ENCODE results near the gene FCN3. TPM values are rescaled to one million over a fixed set of nuclear protein-coding genes. Genes with fewer than 3 reads are reported as not detected.
A peak's percentile ranks its signal among the peaks of the same experiment; 100 is the strongest.

Gene FCN3
- polyA plus RNA-seq, 2 of the 4 experiments (the other 2 are of a cell fraction): not detected

- Histone ChIP-seq H3K9me3 (no peaks in the 10 kb centered on the region), H3K27ac (no peak overlapping the region), H3K4me3 (no peak overlapping the region), H3K4me1 (peaks cover 4% of the 10 kb centered on the region), H3K4me2 (no peak overlapping the region)
- DNase-seq (ENCODE audit: low read depth in 1 of 2, low spot score in 1 of 2): no peak
- TF ChIP-seq ZFP36 (IDR thresholded peaks at IDR 0.05; ENCODE audit: borderline replicate concordance, partially characterized antibody): no peak
- no peak for TF ChIP-seq HOXB13 (CRISPR knock-in tag; IDR thresholded peaks at IDR 0.05; ENCODE audit: low read depth)
- TF ChIP-seq, protein P1, sequence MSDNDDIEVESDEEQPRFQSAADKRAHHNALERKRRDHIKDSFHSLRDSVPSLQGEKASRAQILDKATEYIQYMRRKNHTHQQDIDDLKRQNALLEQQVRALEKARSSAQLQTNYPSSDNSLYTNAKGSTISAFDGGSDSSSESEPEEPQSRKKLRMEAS (IDR thresholded peaks at IDR 0.05): no peak
- no peak for TF ChIP-seq CBX8 (IDR thresholded peaks at IDR 0.05)
- TF ChIP-seq EHF (CRISPR knock-in tag; IDR thresholded peaks at IDR 0.05): no peak
- TF ChIP-seq HEYL (CRISPR knock-in tag; IDR thresholded peaks at IDR 0.05): no peak
- no peak for TF ChIP-seq KDM5A (IDR thresholded peaks at IDR 0.05)
- TF ChIP-seq NR3C1 (IDR thresholded peaks at IDR 0.05): no peak
- no peak for TF ChIP-seq RARB (CRISPR knock-in tag; IDR thresholded peaks at IDR 0.05)
- WGBS (ENCODE audit: missing lambda C conversion rate): 89% methylated on average over 19 of the region's 19 CpGs
- CTCF ChIA-PET: interaction anchor here (0.8 to 10.3 kb wide), 8 partner anchors 9 to 76 kb away, joined by 3 to 130 read pairs (median 4); no protein-coding TSS in a partner anchor
- no peak for FAIRE-seq
- POLR2A ChIA-PET: no interaction called here
- no peak for ATAC-seq
Measured at GRCh38 chr1:27372022-27372807, 2.4 kb downstream of the FCN3 start.

DNA sequence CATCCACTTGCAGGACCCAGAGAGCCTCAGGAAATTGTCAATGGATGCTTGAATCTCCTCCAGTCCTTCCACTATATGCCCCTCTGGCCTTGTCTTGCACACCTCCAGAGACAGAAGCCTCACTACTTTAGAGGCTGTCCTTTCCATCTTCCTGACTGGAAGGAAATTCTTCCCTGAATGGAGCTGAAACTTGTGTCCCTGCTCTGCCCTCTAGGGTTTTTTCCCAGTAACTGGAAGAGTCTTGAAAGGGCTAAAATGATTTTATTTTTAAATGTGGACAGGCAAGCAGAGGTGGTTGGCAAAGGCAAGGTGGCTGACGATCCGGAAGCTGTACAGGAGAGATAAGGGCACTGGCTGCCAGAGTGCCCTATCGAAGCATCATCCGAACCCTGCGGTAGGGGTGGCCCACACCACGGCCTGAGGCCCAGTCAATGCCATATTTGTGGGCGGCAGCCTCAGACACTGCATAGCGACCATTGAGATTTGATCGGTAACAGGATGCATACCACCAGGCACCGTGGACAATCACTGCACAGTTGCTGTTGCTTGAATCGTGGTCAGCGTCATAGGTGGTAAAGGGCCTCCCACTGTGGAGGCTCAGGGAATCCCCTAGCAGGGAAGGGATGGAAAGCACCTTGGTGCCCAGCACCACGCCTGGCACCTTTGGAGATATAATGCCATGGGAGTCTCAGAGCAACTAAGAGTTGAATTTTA lies 5.6 kb downstream of the FCN3 start:
- H3K9me3 ChIP-seq: no peaks in the 10 kb centered on the region
- H3K4me1 ChIP-seq: peaks cover 14% of the 10 kb centered on the region
- 94% methylated on average over 6 of the region's 13 CpGs for WGBS (ENCODE audit: missing lambda C conversion rate)
- H3K27ac ChIP-seq: no peak overlapping the region
- TF ChIP-seq RAD21 (conservative IDR thresholded peaks at IDR 0.05 in 1 of 2, IDR thresholded peaks at IDR 0.05 in 1 of 2): peak in 1 of 2 experiments; percentile 36; a peak in 2 of 5 replicates
- TF ChIP-seq, protein P2, sequence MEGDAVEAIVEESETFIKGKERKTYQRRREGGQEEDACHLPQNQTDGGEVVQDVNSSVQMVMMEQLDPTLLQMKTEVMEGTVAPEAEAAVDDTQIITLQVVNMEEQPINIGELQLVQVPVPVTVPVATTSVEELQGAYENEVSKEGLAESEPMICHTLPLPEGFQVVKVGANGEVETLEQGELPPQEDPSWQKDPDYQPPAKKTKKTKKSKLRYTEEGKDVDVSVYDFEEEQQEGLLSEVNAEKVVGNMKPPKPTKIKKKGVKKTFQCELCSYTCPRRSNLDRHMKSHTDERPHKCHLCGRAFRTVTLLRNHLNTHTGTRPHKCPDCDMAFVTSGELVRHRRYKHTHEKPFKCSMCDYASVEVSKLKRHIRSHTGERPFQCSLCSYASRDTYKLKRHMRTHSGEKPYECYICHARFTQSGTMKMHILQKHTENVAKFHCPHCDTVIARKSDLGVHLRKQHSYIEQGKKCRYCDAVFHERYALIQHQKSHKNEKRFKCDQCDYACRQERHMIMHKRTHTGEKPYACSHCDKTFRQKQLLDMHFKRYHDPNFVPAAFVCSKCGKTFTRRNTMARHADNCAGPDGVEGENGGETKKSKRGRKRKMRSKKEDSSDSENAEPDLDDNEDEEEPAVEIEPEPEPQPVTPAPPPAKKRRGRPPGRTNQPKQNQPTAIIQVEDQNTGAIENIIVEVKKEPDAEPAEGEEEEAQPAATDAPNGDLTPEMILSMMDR (IDR thresholded peaks at IDR 0.05): 0 out of 3 replicates have a peak, but pooled peaks have one; percentile 16
- no peak for TF ChIP-seq RCOR1 (IDR thresholded peaks at IDR 0.05; ENCODE audit: low read depth, low read length)
- no peak overlapping the region for H3K4me2 ChIP-seq
- no peak for FAIRE-seq
- H3K4me3 ChIP-seq: no peak overlapping the region
- peak in 1 of 2 experiments; percentile 42 for DNase-seq (ENCODE audit: low read depth in 1 of 2, low spot score in 1 of 2)
- ChIA-PET CTCF (interaction anchor here (0.5 to 10.3 kb wide), 12 partner anchors 9 to 323 kb away, joined by 3 to 130 read pairs (median 4); no protein-coding TSS in a partner anchor), POLR2A (no interaction called here)
- no peak for ATAC-seq

DNA sequence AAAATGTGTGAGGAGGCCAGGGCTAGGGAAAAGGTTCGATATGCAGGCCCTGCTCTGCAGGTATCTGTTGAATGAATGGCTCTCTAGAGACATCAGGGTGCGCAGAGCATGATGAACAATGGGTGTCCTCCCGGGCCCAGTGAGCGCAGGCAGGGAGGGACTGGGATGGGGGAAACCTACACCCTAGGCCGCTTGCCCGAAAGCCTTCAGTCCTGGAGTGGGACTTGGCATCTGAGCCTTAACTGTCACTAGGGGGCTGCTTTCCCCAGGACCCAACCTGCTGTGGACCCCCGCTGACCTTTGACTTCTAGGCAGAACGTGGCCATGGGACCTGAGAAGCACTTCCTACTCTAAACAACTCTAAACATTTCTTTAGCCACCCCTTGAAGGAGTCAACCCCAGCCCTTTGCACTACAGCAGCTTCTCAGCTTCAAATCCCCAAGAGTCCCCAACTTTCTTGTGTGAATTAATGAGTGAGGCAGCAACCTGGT lies 7.4 kb downstream of the FCN3 start:
- peaks cover 14% of the 10 kb centered on the region for H3K4me1 ChIP-seq
- POLR2A ChIA-PET: interaction anchor here (0.8 to 2.1 kb wide), 5 partner anchors 10 to 44 kb away, joined by 3 to 11 read pairs (median 4); no protein-coding TSS in a partner anchor
- no peak for DNase-seq (ENCODE audit: low read depth in 1 of 2, low spot score in 1 of 2)
- peak; percentile 3 to 12; a peak in 5 of 6 replicates for ATAC-seq
- H3K4me3 ChIP-seq: peak overlapping the region; percentile 78
- H3K9me3 ChIP-seq: no peaks in the 10 kb centered on the region
- 49% methylated on average over 8 of the region's 8 CpGs for WGBS (ENCODE audit: missing lambda C conversion rate)
- no peak for FAIRE-seq
- no peak for TF ChIP-seq MAZ (IDR thresholded peaks at IDR 0.05; ENCODE audit: borderline replicate concordance, low read depth, low read length)
- no peak for TF ChIP-seq BHLHE40 (IDR thresholded peaks at IDR 0.05; ENCODE audit: low read depth, low read length)
- TF ChIP-seq, protein P3, sequence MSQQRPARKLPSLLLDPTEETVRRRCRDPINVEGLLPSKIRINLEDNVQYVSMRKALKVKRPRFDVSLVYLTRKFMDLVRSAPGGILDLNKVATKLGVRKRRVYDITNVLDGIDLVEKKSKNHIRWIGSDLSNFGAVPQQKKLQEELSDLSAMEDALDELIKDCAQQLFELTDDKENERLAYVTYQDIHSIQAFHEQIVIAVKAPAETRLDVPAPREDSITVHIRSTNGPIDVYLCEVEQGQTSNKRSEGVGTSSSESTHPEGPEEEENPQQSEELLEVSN (IDR thresholded peaks at IDR 0.05; ENCODE audit: borderline replicate concordance, low read depth): no peak
- no peak for TF ChIP-seq PBX3 (IDR thresholded peaks at IDR 0.05)
- no peak for TF ChIP-seq NPAS2 (CRISPR knock-in tag; IDR thresholded peaks at IDR 0.05; ENCODE audit: borderline replicate concordance)
- no peak for TF ChIP-seq EP300 (IDR thresholded peaks at IDR 0.05)
- TF ChIP-seq ZFP36 (IDR thresholded peaks at IDR 0.05; ENCODE audit: borderline replicate concordance, partially characterized antibody): no peak
- no peak for TF ChIP-seq RARB (CRISPR knock-in tag; IDR thresholded peaks at IDR 0.05)
- no peak for TF ChIP-seq ZNF302 (CRISPR knock-in tag; IDR thresholded peaks at IDR 0.05)
- TF ChIP-seq CBX8 (IDR thresholded peaks at IDR 0.05): no peak
- TF ChIP-seq ZSCAN20 (CRISPR knock-in tag; IDR thresholded peaks at IDR 0.05): no peak
- TF ChIP-seq CEBPB (IDR thresholded peaks at IDR 0.05): no peak
- peak overlapping the region; percentile 93 to 97 for H3K27ac ChIP-seq
- CTCF ChIA-PET: interaction anchor here (0.8 to 10.3 kb wide), 16 partner anchors 10 to 371 kb away, joined by 3 to 130 read pairs (median 6); no protein-coding TSS in a partner anchor
- peak overlapping the region; percentile 95 for H3K4me2 ChIP-seq

Data from A549 (cell line).